ENCODE results near the gene MFSD12. TPM values are rescaled to one million over a fixed set of nuclear protein-coding genes. Genes with fewer than 3 reads are reported as not detected.

Gene MFSD12
- total RNA-seq, 3 donors from 2014 or later, result 25.0 to 43.6 (median 36.8) TPM

DNA sequence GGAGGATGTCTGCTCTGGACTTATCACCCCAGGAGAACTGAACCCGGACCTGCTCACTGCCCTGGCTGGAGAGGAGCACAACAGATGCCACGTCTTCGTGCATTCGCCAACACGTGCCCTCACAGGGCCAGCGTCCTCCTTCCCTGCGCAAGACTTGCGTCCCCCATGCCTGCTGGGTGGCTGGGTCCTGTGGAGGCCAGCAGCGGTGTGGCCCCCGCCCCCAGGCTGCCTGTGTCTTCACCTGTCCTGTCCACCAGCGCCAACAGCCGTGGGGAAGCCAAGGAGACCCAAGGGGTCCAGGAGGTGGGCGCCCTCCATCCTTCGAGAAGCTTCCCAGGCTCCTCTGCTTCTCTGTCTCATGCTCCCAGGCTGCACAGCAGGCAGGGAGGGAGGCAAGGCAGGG is 21.8 kb downstream of the MFSD12 start:
- ATAC-seq, result no peak
- TF ChIP-seq, protein P1, sequence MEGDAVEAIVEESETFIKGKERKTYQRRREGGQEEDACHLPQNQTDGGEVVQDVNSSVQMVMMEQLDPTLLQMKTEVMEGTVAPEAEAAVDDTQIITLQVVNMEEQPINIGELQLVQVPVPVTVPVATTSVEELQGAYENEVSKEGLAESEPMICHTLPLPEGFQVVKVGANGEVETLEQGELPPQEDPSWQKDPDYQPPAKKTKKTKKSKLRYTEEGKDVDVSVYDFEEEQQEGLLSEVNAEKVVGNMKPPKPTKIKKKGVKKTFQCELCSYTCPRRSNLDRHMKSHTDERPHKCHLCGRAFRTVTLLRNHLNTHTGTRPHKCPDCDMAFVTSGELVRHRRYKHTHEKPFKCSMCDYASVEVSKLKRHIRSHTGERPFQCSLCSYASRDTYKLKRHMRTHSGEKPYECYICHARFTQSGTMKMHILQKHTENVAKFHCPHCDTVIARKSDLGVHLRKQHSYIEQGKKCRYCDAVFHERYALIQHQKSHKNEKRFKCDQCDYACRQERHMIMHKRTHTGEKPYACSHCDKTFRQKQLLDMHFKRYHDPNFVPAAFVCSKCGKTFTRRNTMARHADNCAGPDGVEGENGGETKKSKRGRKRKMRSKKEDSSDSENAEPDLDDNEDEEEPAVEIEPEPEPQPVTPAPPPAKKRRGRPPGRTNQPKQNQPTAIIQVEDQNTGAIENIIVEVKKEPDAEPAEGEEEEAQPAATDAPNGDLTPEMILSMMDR (IDR thresholded peaks at IDR 0.05), result no peak
- intact Hi-C loops (cut with DNase I, micrococcal nuclease), result no loop called here

DNA sequence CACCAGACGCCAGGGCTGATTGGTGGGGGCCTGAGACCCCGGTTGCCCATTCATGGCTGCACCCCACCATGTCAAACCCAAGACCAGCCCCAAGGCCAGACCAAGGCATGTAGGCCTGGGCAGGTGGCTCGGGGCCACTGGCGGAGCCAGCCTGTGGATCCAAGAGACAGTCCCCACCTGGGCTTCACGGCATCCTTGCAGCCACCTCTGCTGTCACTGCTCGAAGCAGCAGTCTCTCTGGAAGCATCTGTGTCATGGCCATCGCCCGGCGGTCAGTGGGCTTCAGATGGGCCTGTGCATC is 22.2 kb downstream of the MFSD12 start:
- no peak for DNase-seq
- Histone ChIP-seq H3K36me3 (ENCODE audit: low read depth) (no peaks in the 10 kb centered on the region), H3K4me3 (no peak overlapping the region), H3K4me1 (ENCODE audit: low read depth) (no peaks in the 10 kb centered on the region), H3K9me3 (no peaks in the 10 kb centered on the region)
- intact Hi-C loops (cut with DNase I, micrococcal nuclease), result no loop called here
- ATAC-seq, result no peak
- TF ChIP-seq, protein P1 (IDR thresholded peaks at IDR 0.05), result no peak

More for the DNA sequence above, 21.8 kb downstream of the MFSD12 start:
- no peaks in the 10 kb centered on the region for H3K36me3 ChIP-seq (ENCODE audit: low read depth)
- H3K9me3 ChIP-seq, result no peaks in the 10 kb centered on the region
- DNase-seq, result no peak
- H3K4me3 ChIP-seq, result no peak overlapping the region
- no peaks in the 10 kb centered on the region for H3K4me1 ChIP-seq (ENCODE audit: low read depth)

DNA sequence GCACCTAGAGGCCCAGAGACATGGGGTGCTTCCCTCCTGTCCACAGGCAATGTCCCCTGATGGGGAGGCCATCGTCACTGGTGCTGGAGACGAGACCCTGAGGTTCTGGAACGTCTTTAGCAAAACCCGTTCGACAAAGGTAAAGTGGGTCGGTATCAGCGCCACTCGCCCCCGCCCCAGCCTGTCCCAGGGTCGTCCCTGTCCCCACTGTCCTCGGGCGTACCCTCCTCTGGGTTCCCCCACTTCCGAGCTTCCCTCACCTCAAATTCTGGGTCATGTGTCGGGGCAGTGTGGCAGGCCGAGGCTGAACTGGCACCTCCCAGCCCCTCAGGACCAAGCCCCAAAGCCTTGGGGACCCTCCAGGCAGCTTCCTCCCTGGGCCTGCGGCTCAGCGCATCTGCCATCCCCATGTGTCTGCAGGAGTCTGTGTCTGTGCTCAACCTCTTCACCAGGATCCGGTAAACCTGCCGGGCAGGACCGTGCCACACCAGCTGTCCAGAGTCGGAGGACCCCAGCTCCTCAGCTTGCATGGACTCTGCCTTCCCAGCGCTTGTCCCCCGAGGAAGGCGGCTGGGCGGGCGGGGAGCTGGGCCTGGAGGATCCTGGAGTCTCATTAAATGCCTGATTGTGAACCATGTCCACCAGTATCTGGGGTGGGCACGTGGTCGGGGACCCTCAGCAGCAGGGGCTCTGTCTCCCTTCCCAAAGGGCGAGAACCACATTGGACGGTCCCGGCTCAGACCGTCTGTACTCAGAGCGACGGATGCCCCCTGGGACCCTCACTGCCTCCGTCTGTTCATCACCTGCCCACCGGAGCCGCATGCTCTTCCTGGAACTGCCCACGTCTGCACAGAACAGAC is 22.8 kb downstream of the MFSD12 start:
- DNase-seq (no peak), ATAC-seq (no peak)
- Histone ChIP-seq H3K36me3 (ENCODE audit: low read depth) (no peaks in the 10 kb centered on the region), H3K4me1 (ENCODE audit: low read depth) (no peaks in the 10 kb centered on the region), H3K9me3 (no peaks in the 10 kb centered on the region), H3K4me3 (no peak overlapping the region)
- TF ChIP-seq, protein P1 (IDR thresholded peaks at IDR 0.05), result no peak
- intact Hi-C loops (cut with DNase I, micrococcal nuclease), result no loop called here

DNA sequence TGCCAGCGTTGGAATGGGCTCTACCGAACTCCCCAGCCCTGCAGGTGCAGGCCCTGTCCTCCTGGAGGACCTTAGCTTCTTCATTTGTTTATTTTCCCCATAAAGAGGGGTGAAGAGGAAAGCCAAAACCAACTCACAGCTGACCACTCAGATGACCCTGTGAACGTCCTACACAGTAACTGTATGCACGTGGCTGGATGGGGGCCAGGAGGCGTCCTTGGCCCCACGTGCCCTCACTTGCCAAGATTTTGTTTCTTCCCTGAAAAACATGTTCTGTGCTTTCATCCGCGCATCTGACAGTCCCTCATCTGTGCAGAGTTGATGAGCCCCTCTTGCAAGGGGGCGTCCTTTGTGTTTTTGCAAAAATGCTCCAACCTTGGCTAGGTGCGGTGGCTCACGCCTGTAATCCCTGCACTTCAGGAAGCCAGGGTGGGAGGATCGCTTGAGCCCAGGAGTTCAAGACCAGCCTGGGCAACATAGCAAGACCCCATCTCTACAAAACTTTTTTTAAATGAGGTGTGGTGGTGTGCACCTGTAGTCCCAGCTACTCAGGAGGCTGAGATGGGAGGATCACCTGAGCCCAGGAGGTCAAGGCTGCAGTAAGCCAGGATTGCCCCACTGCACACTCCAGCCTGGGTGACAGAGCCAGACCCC is 23.7 kb downstream of the MFSD12 start:
- Histone ChIP-seq H3K9me3 (no peaks in the 10 kb centered on the region), H3K4me1 (ENCODE audit: low read depth) (no peaks in the 10 kb centered on the region), H3K36me3 (ENCODE audit: low read depth) (no peaks in the 10 kb centered on the region), H3K4me3 (no peak overlapping the region)
- TF ChIP-seq, protein P1 (IDR thresholded peaks at IDR 0.05), result no peak
- intact Hi-C loops (cut with DNase I, micrococcal nuclease), result no loop called here
- DNase-seq (no peak), ATAC-seq (no peak)

DNA sequence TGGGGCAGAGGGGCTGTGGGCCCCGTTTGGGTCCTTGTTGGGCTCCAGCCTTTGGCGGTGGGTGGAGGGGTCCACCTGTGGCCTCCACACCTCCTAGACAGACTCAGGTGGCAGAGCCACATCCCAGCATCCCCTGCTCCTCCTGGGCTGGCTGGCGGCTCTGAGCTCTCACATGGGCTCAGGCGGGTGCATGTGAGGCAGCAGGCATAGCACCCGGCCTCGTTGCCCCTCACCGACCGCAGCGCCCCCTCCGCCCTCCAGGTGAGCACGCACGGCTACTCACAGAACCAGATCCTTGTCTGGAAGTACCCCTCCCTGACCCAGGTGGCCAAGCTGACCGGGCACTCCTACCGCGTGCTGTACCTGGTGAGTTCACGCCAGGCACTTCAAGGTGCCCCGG is 24.4 kb downstream of the MFSD12 start:
- DNase-seq, result no peak
- Histone ChIP-seq H3K4me3 (no peak overlapping the region), H3K36me3 (ENCODE audit: low read depth) (no peaks in the 10 kb centered on the region), H3K4me1 (ENCODE audit: low read depth) (no peaks in the 10 kb centered on the region), H3K9me3 (no peaks in the 10 kb centered on the region)
- ATAC-seq, result no peak
- TF ChIP-seq, protein P1 (IDR thresholded peaks at IDR 0.05), result no peak
- intact Hi-C loops (cut with DNase I, micrococcal nuclease), result no loop called here

Data from mucosa of descending colon (tissue), 3 donors.